ENCODE measurements around the gene HUWE1.
"Not testable (repeated sequence)": the region's sequence is repeated elsewhere in the genome, so short reads cannot be mapped to it uniquely, and the experiment has no call there.

HUWE1 gene

GRCh38 chrX:53556868-53557267 is 129.7 kb downstream of the HUWE1 start:
- DNase-seq, result no peak
- TF ChIP-seq GATA1 (IDR thresholded peaks at IDR 0.05; ENCODE audit: low read depth, low read length), result no peak

GRCh38 chrX:53550756-53551463 is 135.6 kb downstream of the HUWE1 start:
- no peak for TF ChIP-seq POLR2A (IDR thresholded peaks at IDR 0.05; ENCODE audit: low read length)
- TF ChIP-seq GATA1 (IDR thresholded peaks at IDR 0.05; ENCODE audit: low read depth, low read length), result no peak
- DNase-seq, result no peak

- no peak for DNase-seq
- TF ChIP-seq GATA1 (IDR thresholded peaks at IDR 0.05; ENCODE audit: low read depth, low read length), result no peak
- TF ChIP-seq POLR2A (IDR thresholded peaks at IDR 0.05; ENCODE audit: low read length), result no peak
These were observed 138.9 kb downstream of the HUWE1 start for GRCh38 chrX:53547668-53548067.

GRCh38 chrX:53544936-53545335 is 141.6 kb downstream of the HUWE1 start:
- no peak for DNase-seq
- no peak for TF ChIP-seq GATA1 (IDR thresholded peaks at IDR 0.05; ENCODE audit: low read depth, low read length)
- TF ChIP-seq POLR2A (IDR thresholded peaks at IDR 0.05; ENCODE audit: low read length), result no peak

GRCh38 chrX:53538781-53539180 is 147.7 kb downstream of the HUWE1 start:
- DNase-seq, result no peak

GRCh38 chrX:53531255-53531966 is 155.1 kb downstream of the HUWE1 start:
- DNase-seq, result not testable (repeated sequence)

More at GRCh38 chrX:53538781-53539180, 147.7 kb downstream of the HUWE1 start:
- TF ChIP-seq GATA1 (IDR thresholded peaks at IDR 0.05; ENCODE audit: low read depth, low read length) (no peak), POLR2A (IDR thresholded peaks at IDR 0.05; ENCODE audit: low read length) (no peak)

- no peak for DNase-seq
- TF ChIP-seq POLR2A (IDR thresholded peaks at IDR 0.05; ENCODE audit: low read length), result no peak
- TF ChIP-seq GATA1 (IDR thresholded peaks at IDR 0.05; ENCODE audit: low read depth, low read length), result no peak
These were observed 159.5 kb downstream of the HUWE1 start for GRCh38 chrX:53526999-53527398.

GRCh38 chrX:53511322-53511721 is 175.2 kb downstream of the HUWE1 start:
- TF ChIP-seq GATA1 (IDR thresholded peaks at IDR 0.05; ENCODE audit: low read depth, low read length) (no peak), POLR2A (IDR thresholded peaks at IDR 0.05; ENCODE audit: low read length) (no peak)

GRCh38 chrX:53504035-53504434 is 182.5 kb downstream of the HUWE1 start:
- DNase-seq, result not testable (repeated sequence)

More at GRCh38 chrX:53511322-53511721, 175.2 kb downstream of the HUWE1 start:
- DNase-seq, result peak in 1 of 2 experiments; percentile 28

GRCh38 chrX:53494436-53494835 is 192.1 kb downstream of the HUWE1 start:
- DNase-seq, result no peak

GRCh38 chrX:53486285-53486684 is 200.2 kb downstream of the HUWE1 start:
- no peak for DNase-seq
- no peak for TF ChIP-seq GATA1 (IDR thresholded peaks at IDR 0.05; ENCODE audit: low read depth, low read length)
- no peak for TF ChIP-seq POLR2A (IDR thresholded peaks at IDR 0.05; ENCODE audit: low read length)

More at GRCh38 chrX:53494436-53494835, 192.1 kb downstream of the HUWE1 start:
- TF ChIP-seq POLR2A (IDR thresholded peaks at IDR 0.05; ENCODE audit: low read length) (no peak), GATA1 (IDR thresholded peaks at IDR 0.05; ENCODE audit: low read depth, low read length) (no peak)

GRCh38 chrX:53483838-53484405 is 202.6 kb downstream of the HUWE1 start:
- DNase-seq, result no peak
- TF ChIP-seq GATA1 (IDR thresholded peaks at IDR 0.05; ENCODE audit: low read depth, low read length) (no peak), POLR2A (IDR thresholded peaks at IDR 0.05; ENCODE audit: low read length) (no peak)

GRCh38 chrX:53483416-53483815 is 203.1 kb downstream of the HUWE1 start:
- TF ChIP-seq POLR2A (IDR thresholded peaks at IDR 0.05; ENCODE audit: low read length), result no peak
- TF ChIP-seq GATA1 (IDR thresholded peaks at IDR 0.05; ENCODE audit: low read depth, low read length), result no peak
- DNase-seq, result no peak
